Measurements from ENCODE around the gene PHF21B. TPM values are rescaled to one million over a fixed set of nuclear protein-coding genes. Genes with fewer than 3 reads are reported as not detected.

Gene PHF21B
- total and polyA plus RNA-seq, 2 donors (not counting 3 experiments of a cell fraction or from before 2014, with no cell fraction given): not detected

GRCh38 chr22:44995105-44995514 is 14.7 kb downstream of the PHF21B start:
- H4K20me1 ChIP-seq (replicated peaks; ENCODE audit: control insufficient read depth, extremely low read depth, insufficient read depth, low read length): no peaks in the 10 kb centered on the region
- no peak overlapping the region for H3K27ac ChIP-seq (ENCODE audit: insufficient read depth, low read depth, low read length)
- no peak for TF ChIP-seq FOS (IDR thresholded peaks at IDR 0.05; ENCODE audit: borderline replicate concordance, insufficient read depth, low read length)
- TF ChIP-seq POLR2A (IDR thresholded peaks at IDR 0.05; ENCODE audit: low read depth, low read length): no peak
- TF ChIP-seq EZH2 (IDR thresholded peaks at IDR 0.05; ENCODE audit: borderline replicate concordance, low read depth, low read length, severe bottlenecking): no peak
- no peak for TF ChIP-seq CTCF (IDR thresholded peaks at IDR 0.05; ENCODE audit: extremely low read depth in 1 of 2, insufficient read depth in 1 of 2, low read depth in 1 of 2, low read length in 2 of 2)
- TF ChIP-seq GATA2 (IDR thresholded peaks at IDR 0.05; ENCODE audit: insufficient read depth, insufficient read length, low read depth, low read length): no peak
- TF ChIP-seq MYC (IDR thresholded peaks at IDR 0.05; ENCODE audit: low read depth, low read length): no peak
- no peak for TF ChIP-seq JUN (IDR thresholded peaks at IDR 0.05; ENCODE audit: borderline replicate concordance, insufficient read depth, insufficient read length, low read depth)
- TF ChIP-seq POLR2AphosphoS5 (IDR thresholded peaks at IDR 0.05; ENCODE audit: insufficient read depth, low read depth, low read length): no peak
- no peak for TF ChIP-seq MAX (IDR thresholded peaks at IDR 0.05; ENCODE audit: insufficient read depth, insufficient read length)
- H3K9me1 ChIP-seq (replicated peaks; ENCODE audit: control insufficient read depth, extremely low read depth, insufficient read depth, low read length): no peaks in the 10 kb centered on the region
- H3K9me3 ChIP-seq (replicated peaks; ENCODE audit: control insufficient read depth, insufficient read depth, low read length): no peaks in the 10 kb centered on the region
- dilution Hi-C loops (cut with MboI; ENCODE audit: extremely low pct_ligation_motif_present, low sequenced_read_pairs) (no loop called here), intact Hi-C loops (cut with micrococcal nuclease) (no loop called here)
- H3K27me3 ChIP-seq (ENCODE audit: control insufficient read depth in 2 of 2, insufficient read depth in 2 of 2, low read length in 2 of 2): no peaks in the 10 kb centered on the region
- H3K4me3 ChIP-seq (replicated peaks in 1 of 3; ENCODE audit: insufficient read depth in 1 of 3, low read depth in 1 of 3, low read length in 3 of 3): no peak overlapping the region
- H3K79me2 ChIP-seq (ENCODE audit: control insufficient read depth, insufficient read depth, low read length): no peaks in the 10 kb centered on the region
- H3K9ac ChIP-seq (replicated peaks; ENCODE audit: extremely low read depth, insufficient read depth, low read length): no peak overlapping the region
- ChIA-PET CTCF (no interaction called here), POLR2A (no interaction called here)
- H3K4me2 ChIP-seq (ENCODE audit: insufficient read depth, low read length): no peak overlapping the region
- DNase-seq (ENCODE audit: low read depth, low spot score) (no peak), FAIRE-seq (no peak)
- no peak overlapping the region for H2AFZ ChIP-seq (ENCODE audit: low read depth, low read length)
- BruUV-seq (replicated peaks): no TSS peak
- no peaks in the 10 kb centered on the region for H3K36me3 ChIP-seq (ENCODE audit: control insufficient read depth in 2 of 2, extremely low read depth in 1 of 2, insufficient read depth in 2 of 2, low read length in 2 of 2)
- no peaks in the 10 kb centered on the region for H3K4me1 ChIP-seq (ENCODE audit: control insufficient read depth, extremely low read depth, insufficient read depth, low read length)
